D341Med (cell line): ENCODE data around the gene HIVEP3.
"Not testable (repeated sequence)": the region's sequence is repeated elsewhere in the genome, so short reads cannot be mapped to it uniquely, and the experiment has no call there.

Experiments
- DNase-seq: peaks from one replicate; pipeline ENCODE4 v3.0.0; 2012; ENCODE audit warnings: low spot score

The HIVEP3 gene

DNA sequence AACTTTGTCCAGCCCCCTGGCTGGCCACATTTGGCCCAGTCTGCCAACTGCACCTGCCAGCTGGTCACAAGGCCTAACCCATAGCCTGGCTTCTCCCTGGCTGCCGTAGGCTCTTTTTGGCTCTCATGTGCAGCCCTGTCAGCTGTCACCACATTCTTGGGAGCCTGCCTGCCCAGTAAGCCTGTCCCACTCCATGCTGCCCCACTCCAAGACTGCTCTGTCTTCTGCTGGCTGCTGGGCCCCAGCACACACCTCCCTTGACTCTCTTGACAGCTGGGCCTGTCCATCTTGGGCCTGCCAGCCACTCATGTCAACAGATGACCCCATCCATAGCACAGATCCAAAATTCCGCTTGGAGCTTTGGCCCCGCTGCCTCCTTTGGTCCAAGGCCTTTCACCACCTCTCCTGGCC is 360.0 kb downstream of the HIVEP3 start:
- DNase-seq: no peak

- no peak for DNase-seq
Observed at GRCh38 chr1:41557751-41558455, 360.8 kb downstream of the HIVEP3 start.

DNA sequence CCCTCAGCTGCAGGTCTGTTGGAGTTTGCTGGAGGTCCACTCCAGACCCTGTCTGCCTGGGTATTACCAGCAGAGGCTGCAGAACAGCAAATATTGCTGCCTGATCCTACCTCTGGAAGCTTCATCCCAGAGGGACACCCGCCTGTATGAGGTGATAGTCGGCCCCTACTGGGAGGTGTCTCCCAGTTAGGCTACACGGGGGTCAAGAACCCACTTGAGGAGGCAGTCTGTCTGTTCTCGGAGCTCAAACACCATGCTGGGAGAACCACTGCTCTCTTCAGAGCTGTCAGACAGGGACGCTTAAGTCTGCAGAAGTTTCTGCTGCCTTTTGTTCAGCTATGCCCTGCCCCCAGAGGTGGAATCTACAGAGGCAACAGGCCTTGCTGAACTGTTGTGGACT is 364.0 kb downstream of the HIVEP3 start:
- not testable (repeated sequence) for DNase-seq

GRCh38 chr1:41547781-41548560 is 370.8 kb downstream of the HIVEP3 start:
- DNase-seq: no peak

DNA sequence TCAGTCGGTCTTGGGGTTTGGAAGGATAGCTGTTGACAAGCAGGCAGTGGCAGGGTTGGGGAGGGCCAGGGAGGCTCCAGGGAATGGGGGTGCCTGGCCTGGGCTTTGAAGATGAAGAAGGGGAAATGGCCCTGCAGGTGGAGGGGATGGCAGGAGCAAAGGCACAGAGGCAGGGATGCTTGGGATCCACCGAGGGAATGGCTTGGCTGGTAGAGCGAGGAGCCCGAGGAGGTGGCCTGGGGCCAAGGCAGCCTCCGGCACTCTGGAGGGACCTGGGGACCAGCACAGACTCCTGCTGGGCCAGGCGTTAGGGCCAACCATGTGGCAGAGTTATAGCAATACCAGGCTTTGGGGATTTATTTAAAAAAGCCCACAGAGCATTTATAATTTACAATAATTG is 371.4 kb downstream of the HIVEP3 start:
- DNase-seq: no peak

GRCh38 chr1:41546833-41547135 is 371.9 kb downstream of the HIVEP3 start:
- DNase-seq: no peak

DNA sequence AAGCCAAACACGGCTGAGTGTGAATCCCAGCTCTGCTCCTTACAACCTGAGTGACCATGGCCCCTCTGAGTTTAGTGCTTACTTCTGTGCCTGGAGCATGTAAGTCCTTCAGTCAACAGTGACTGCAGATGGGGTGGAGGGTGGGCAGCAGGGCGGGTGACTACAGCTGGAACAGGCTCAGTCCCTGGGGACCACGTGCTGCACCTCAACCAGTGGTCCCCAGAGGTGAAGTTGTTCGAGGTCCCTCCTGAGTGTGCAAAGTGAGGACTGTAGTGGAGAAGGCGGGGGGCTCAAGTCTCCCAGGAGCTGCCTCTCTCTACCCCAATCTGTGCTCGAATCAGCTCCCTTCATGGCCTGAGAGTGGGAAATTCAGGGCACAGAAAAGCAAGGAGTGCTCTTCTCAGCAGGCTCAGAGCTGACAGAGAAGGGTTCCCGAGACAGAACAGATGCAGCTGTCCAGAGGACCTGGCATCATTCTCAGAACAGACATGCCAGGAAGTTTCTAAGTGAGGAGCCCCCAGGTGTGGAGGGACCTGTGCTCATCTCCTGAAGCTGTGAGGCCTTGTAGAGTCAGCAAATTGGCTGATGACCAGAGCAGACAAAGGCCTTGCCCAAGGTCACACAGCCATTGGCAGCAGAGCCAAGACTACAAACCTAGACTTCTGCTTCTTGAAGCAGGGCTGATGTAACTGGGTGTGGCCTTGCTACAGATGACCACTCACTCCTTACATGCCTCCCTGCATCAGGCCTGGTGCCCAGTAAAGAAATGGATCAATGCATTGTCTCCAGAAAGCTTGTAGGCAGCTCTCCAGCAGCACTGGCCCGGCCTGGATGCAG is 372.5 kb downstream of the HIVEP3 start:
- DNase-seq: no peak

DNA sequence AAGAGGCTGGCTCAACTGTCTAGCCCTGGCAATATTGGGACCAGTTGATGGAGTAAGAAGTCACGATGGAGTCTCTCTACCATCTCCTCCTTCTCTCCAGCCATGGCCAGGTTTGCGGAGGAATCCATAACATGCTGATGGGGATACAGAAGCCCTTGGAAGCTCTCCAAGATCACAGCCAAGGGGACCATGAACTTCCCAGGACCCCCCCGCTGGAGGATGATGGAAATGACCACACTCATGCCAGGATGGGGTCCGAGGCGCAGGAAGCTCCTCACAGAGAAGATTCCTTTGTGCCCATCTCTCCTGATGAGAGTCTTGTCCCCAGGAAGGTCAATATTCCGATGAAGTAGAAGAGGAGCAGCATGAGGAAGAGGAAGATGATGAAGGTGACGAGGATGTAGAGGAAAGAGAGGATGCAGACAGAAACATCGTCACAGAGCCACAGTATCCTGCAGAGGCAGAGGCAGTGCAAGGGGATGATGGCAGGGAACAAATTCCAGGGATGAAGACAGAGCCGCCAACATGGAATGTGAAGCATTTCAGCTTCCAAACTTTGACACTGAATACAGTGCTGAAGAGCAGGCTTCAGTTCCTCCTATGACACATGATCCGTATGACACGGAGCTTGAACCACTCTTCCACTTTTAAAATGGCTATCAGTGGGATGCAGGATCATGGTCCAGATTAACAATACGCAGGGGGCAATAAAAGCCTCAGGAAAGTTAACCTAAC is 376.4 kb downstream of the HIVEP3 start:
- DNase-seq: no peak

DNA sequence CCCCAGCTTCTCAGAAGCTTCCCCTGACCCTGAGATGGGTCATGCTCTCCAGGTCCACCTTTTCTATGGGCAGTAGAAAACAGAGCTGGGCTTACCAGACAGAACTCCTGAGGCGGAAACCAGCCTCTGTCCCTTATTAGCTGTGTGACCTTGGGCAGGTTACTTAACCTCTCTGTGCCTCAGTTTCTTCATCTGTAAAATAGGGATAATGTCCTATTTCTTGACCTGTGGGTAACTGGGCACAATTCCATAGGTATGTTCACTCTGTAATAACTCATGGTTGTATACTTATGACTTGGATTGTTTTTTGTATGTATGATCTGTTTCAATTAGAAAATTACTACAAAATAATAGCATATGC is 377.1 kb downstream of the HIVEP3 start:
- no peak for DNase-seq

GRCh38 chr1:41540886-41541591 is 377.7 kb downstream of the HIVEP3 start:
- DNase-seq: no peak

GRCh38 chr1:41539999-41540398 is 378.7 kb downstream of the HIVEP3 start:
- DNase-seq: no peak

DNA sequence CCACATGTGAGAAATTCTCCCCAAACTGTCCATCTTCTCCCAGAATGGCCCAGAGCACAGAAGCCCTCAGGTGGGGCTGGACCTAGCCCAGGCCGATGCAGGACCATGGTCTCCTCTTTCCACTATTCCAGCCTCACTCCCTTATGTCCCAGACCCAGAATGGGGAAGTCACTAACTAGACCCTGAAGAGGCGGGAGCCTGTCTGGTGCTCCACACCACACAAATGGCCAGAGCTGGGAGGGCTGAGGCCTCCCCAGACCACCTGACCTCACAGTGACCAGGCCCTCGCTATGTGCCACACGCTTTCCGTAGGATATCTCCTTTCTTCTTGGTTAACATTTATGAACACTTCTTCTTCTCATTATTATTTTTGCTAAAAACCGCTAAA is 379.3 kb downstream of the HIVEP3 start:
- no peak for DNase-seq

- no peak for DNase-seq
Observed at GRCh38 chr1:41538741-41539417, 379.8 kb downstream of the HIVEP3 start.

- no peak for DNase-seq
Observed at GRCh38 chr1:41537788-41538351, 380.9 kb downstream of the HIVEP3 start.

- no peak for DNase-seq
Observed at GRCh38 chr1:41537251-41537650, 381.5 kb downstream of the HIVEP3 start.

DNA sequence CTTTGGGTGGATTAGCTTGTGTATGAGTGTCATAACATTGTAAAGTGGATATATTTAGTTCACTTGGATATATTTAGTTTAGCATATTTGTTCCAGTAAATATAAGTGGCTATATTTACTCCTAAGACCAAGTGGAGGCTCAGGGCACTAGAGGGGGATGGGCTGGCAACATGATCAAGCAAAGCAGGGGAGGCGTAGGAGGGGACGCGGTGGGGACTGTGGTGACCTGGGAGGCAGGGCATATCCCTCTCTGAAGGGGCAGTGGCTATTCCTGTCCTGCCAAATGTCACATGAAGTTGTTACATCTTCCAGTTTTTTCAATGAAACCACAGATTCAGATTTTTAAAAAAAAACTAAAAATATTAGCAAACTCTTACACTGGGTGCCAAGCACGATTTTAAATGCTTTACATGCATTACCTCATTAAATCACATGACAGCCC is 382.3 kb downstream of the HIVEP3 start:
- no peak for DNase-seq

- DNase-seq: no peak
Observed at GRCh38 chr1:41535716-41536115, 383.0 kb downstream of the HIVEP3 start.

- DNase-seq: no peak
Observed at GRCh38 chr1:41535276-41535675, 383.4 kb downstream of the HIVEP3 start.

- no peak for DNase-seq
Observed at GRCh38 chr1:41534181-41535076, 384.3 kb downstream of the HIVEP3 start.

GRCh38 chr1:41533731-41534080 is 385.0 kb downstream of the HIVEP3 start:
- no peak for DNase-seq
